H1 (cell line): ENCODE data around the gene HJURP. TPM values are rescaled to one million over a fixed set of nuclear protein-coding genes. Genes with fewer than 3 reads are reported as not detected.

Experiments
- CTCF ChIA-PET: fragments of 300-600 bp; sonication (Branson Sonifier 250); formaldehyde crosslinking; loops from one replicate; lab custom pipeline; 2021; ENCODE audit not compliant: partially characterized antibody; lab: Charles Lee
- POLR2A ChIA-PET: fragments of 300-600 bp; sonication (Branson Sonifier 250); formaldehyde crosslinking; loops from one replicate; lab custom pipeline; 2021; ENCODE audit warnings: inconsistent platforms; ENCODE audit not compliant: partially characterized antibody; lab: Charles Lee
- DNase-seq, 2 experiments: peaks; one replicate each; pipeline versions ENCODE4 v3.0.0 to v3.0.0-alpha.2; 2010 to 2022; ENCODE audit warnings: low spot score in 2 of 2, low read depth in 1 of 2, mixed read lengths in 1 of 2
- FAIRE-seq: peaks from 2 replicates; lab custom pipeline; 2011; peaks lifted over from hg19 to GRCh38; lab: Jason Lieb, UNC
- H2AFZ ChIP-seq: 2 replicates; pipeline ENCODE4 v1.8.1; 2012; ENCODE audit warnings: low read length, inconsistent platforms
- H2AK5ac ChIP-seq: 2 replicates; pipeline ENCODE4 v1.6.1; 2013; ENCODE audit warnings: low read depth, low read length
- H2BK120ac ChIP-seq: replicated peaks from 2 replicates; pipeline ENCODE3; 2013; ENCODE audit warnings: low read depth, low read length, inconsistent platforms
- H2BK12ac ChIP-seq: 2 replicates; pipeline ENCODE4 v1.6.1; 2013; ENCODE audit warnings: low read depth, low read length
- H2BK15ac ChIP-seq: 2 replicates; pipeline ENCODE4 v1.6.1; 2013; ENCODE audit warnings: low read length
- H2BK20ac ChIP-seq: 2 replicates; pipeline ENCODE4 v1.6.1; 2013; ENCODE audit warnings: low read length
- H2BK5ac ChIP-seq: 2 replicates; pipeline ENCODE4 v1.6.1; 2013; ENCODE audit warnings: low read depth, low read length
- H3K14ac ChIP-seq: 2 replicates; pipeline ENCODE4 v1.6.1; 2013; ENCODE audit warnings: inconsistent platforms; ENCODE audit not compliant: insufficient read length
- H3K18ac ChIP-seq: 2 replicates; pipeline ENCODE4 v1.6.1; 2013; ENCODE audit warnings: low read length; ENCODE audit errors: extremely low read depth
- H3K23ac ChIP-seq: 2 replicates; pipeline ENCODE4 v1.6.1; 2013; ENCODE audit warnings: inconsistent platforms; ENCODE audit not compliant: insufficient read length
- H3K23me2 ChIP-seq: 2 replicates; pipeline ENCODE4 v1.6.1; 2013; ENCODE audit warnings: low read depth, low read length
- H3K27ac ChIP-seq: 2 replicates; pipeline ENCODE4 v1.6.1; 2011; ENCODE audit warnings: low read depth, low read length, inconsistent platforms
- H3K27me3 ChIP-seq, 4 experiments: replicated peaks in 1 of 4; 1 replicate in 1 of 4; 2 replicates in 3 of 4; pipeline versions ENCODE4 v1.6.1 to v1.8.1; 2011 to 2013; ENCODE audit warnings: low read length in 3 of 4, mild to moderate bottlenecking in 3 of 4, inconsistent platforms in 2 of 4, mixed read lengths in 2 of 4, moderate library complexity in 1 of 4; ENCODE audit not compliant: control insufficient read depth in 3 of 4, insufficient read depth in 3 of 4; ENCODE audit errors: extremely low read depth in 1 of 4
- H3K36me3 ChIP-seq, 4 experiments: 2 replicates each; pipeline versions ENCODE4 v1.6.1 to v1.8.1; 2011 to 2013; ENCODE audit warnings: mild to moderate bottlenecking in 4 of 4, low read length in 3 of 4, moderate library complexity in 2 of 4, control low read depth in 1 of 4, inconsistent platforms in 1 of 4; ENCODE audit not compliant: insufficient read depth in 4 of 4, control insufficient read depth in 2 of 4
- H3K4ac ChIP-seq: replicated peaks from 2 replicates; pipeline ENCODE3; 2013; ENCODE audit warnings: low read length, low read depth, mixed read lengths, inconsistent platforms; ENCODE audit not compliant: insufficient read length
- H3K4me1 ChIP-seq, 4 experiments: replicated peaks in 1 of 4; 1 replicate in 1 of 4; 2 replicates in 3 of 4; pipeline versions ENCODE4 v1.6.1 to v1.8.1; 2011 to 2013; ENCODE audit warnings: low read length in 3 of 4, inconsistent platforms in 2 of 4, mixed read lengths in 1 of 4; ENCODE audit not compliant: insufficient read depth in 4 of 4, control insufficient read depth in 3 of 4
- H3K4me2 ChIP-seq, 2 experiments: 2 replicates each; pipeline versions ENCODE4 v1.6.1 to v1.8.1; 2011 to 2013; ENCODE audit warnings: low read depth in 2 of 2, low read length in 2 of 2, control low read depth in 1 of 2, inconsistent platforms in 1 of 2, mild to moderate bottlenecking in 1 of 2; ENCODE audit not compliant: insufficient read depth in 1 of 2
- H3K4me3 ChIP-seq, 4 experiments: fragments of 200-600, 300-600 bp in 1 of 4; sonication (generic), shearing (Covaris generic), sonication (Bioruptor Twin) in 1 of 4; 2 replicates each; pipeline versions ENCODE4 v1.5.1 to v1.8.1; 2011 to 2016; ENCODE audit warnings: low read length in 4 of 4, low read depth in 3 of 4, control low read depth in 2 of 4, inconsistent platforms in 2 of 4, mild to moderate bottlenecking in 2 of 4, mixed read lengths in 1 of 4, moderate library complexity in 1 of 4; ENCODE audit not compliant: insufficient read depth in 2 of 4; ENCODE audit errors: extremely low read depth in 1 of 4
- H3K56ac ChIP-seq: replicated peaks from 2 replicates; pipeline ENCODE3; 2013; ENCODE audit warnings: low read depth, mild to moderate bottlenecking, mixed read lengths, low read length, inconsistent platforms; ENCODE audit not compliant: insufficient read length
- H3K79me1 ChIP-seq: 2 replicates; pipeline ENCODE4 v1.6.1; 2013; ENCODE audit warnings: low read depth, low read length, control low read depth
- H3K79me2 ChIP-seq, 2 experiments: 2 replicates each; pipeline versions ENCODE4 v1.6.1 to v1.8.1; 2012 to 2013; ENCODE audit warnings: low read length in 2 of 2, mild to moderate bottlenecking in 2 of 2, inconsistent platforms in 1 of 2; ENCODE audit not compliant: insufficient read depth in 2 of 2, control insufficient read depth in 1 of 2
- H3K9ac ChIP-seq, 4 experiments: replicated peaks in 1 of 4; 1 replicate in 1 of 4; 2 replicates in 3 of 4; pipeline versions ENCODE4 v1.6.1 to v1.8.1; 2011 to 2013; ENCODE audit warnings: low read depth in 3 of 4, low read length in 3 of 4, control low read depth in 2 of 4, mild to moderate bottlenecking in 2 of 4, moderate library complexity in 2 of 4, inconsistent platforms in 1 of 4; ENCODE audit errors: extremely low read depth in 1 of 4
- H3K9me3 ChIP-seq, 2 experiments: 2 replicates each; pipeline versions ENCODE4 v1.6.1 to v1.8.1; 2012 to 2013; ENCODE audit warnings: mild to moderate bottlenecking in 2 of 2, moderate library complexity in 2 of 2, control low read depth in 1 of 2, inconsistent platforms in 1 of 2, low read depth in 1 of 2, low read length in 1 of 2, mixed read lengths in 1 of 2; ENCODE audit not compliant: insufficient read depth in 2 of 2
- H4K20me1 ChIP-seq, 2 experiments: replicated peaks in 1 of 2; 2 replicates each; pipeline versions ENCODE3 to v1.8.1; 2011 to 2013; ENCODE audit warnings: inconsistent platforms in 2 of 2, low read length in 2 of 2, mild to moderate bottlenecking in 1 of 2; ENCODE audit not compliant: insufficient read depth in 2 of 2, control insufficient read depth in 1 of 2
- H4K5ac ChIP-seq: 2 replicates; pipeline ENCODE4 v1.6.1; 2013; ENCODE audit warnings: low read length, low read depth, mixed read lengths, inconsistent platforms; ENCODE audit not compliant: insufficient read length
- H4K8ac ChIP-seq: 2 replicates; pipeline ENCODE4 v1.8.0; 2013; ENCODE audit warnings: mild to moderate bottlenecking, moderate library complexity, low read length, inconsistent platforms; ENCODE audit not compliant: insufficient read depth; ENCODE audit errors: extremely low read depth
- H4K91ac ChIP-seq: replicated peaks from 2 replicates; pipeline ENCODE3; 2013; ENCODE audit warnings: low read length, mixed read lengths, inconsistent platforms; ENCODE audit not compliant: insufficient read length
- ATF3 ChIP-seq: IDR thresholded peaks from 2 replicates; pipeline ENCODE4 v1.6.1; 2011; ENCODE audit warnings: low read depth, mild to moderate bottlenecking, low read length; ENCODE audit not compliant: insufficient read depth
- CTCF ChIP-seq, 3 experiments: IDR thresholded peaks; 1 replicate in 2 of 3; 2 replicates in 1 of 3; pipeline versions ENCODE4 v1.5.1 to v1.6.1; 2011; ENCODE audit warnings: low read length in 3 of 3, mild to moderate bottlenecking in 3 of 3, inconsistent platforms in 2 of 3, low read depth in 1 of 3, moderate library complexity in 1 of 3; ENCODE audit not compliant: insufficient read depth in 1 of 3; ENCODE audit errors: control extremely low read depth in 1 of 3
- RAD21 ChIP-seq, 2 experiments: IDR thresholded peaks in 1 of 2; conservative IDR thresholded peaks in 1 of 2; 2 replicates each; pipeline ENCODE4 v1.6.1; 2011; ENCODE audit warnings: low read depth in 2 of 2, low read length in 2 of 2, improper control_type of control experiment in 1 of 2, inconsistent platforms in 1 of 2, mild to moderate bottlenecking in 1 of 2, moderate library complexity in 1 of 2
- RNF2 ChIP-seq: fragments of 200-900, 300-1000 bp; sonication (generic); IDR thresholded peaks from 2 replicates; pipeline ENCODE4 v1.7.1; 2016; ENCODE audit warnings: borderline replicate concordance, low read depth, mild to moderate bottlenecking, antibody characterized with exemption, low read length; ENCODE audit not compliant: poor library complexity, severe bottlenecking; ENCODE audit errors: missing control alignments
- SIX5 ChIP-seq: IDR thresholded peaks from 2 replicates; pipeline ENCODE4 v1.6.1; 2011; ENCODE audit warnings: mild to moderate bottlenecking, low read depth, low read length
- WGBS, 2 experiments: shearing (Covaris generic) in 1 of 2; methylation state at CpG; one replicate each; pipeline versions ENCODE4 v1.1.6 to v1.1.7; 2013 to 2015; ENCODE audit warnings: low lambda C conversion rate in 2 of 2, mixed read lengths in 2 of 2, inconsistent platforms in 1 of 2, low coverage in 1 of 2, missing lambda C conversion rate in 1 of 2; ENCODE audit not compliant: insufficient replicate concordance in 2 of 2, insufficient coverage in 1 of 2, insufficient read length in 1 of 2; ENCODE audit errors: extremely low coverage in 1 of 2, missing lambda C conversion rate in 1 of 2; 5-methylcytosine and 5-hydroxymethylcytosine counted together
- polyA plus RNA-seq, 7 experiments: library from polyadenylated mRNA; depleted of rRNA in 3 of 7; stranded (reverse) in 5 of 7; unstranded in 2 of 7; fragments of >200 nt in 5 of 7; fragments of 200-250 nt in 2 of 7; gene quantifications; 1 replicate in 5 of 7; 2 replicates in 1 of 7; 4 replicates in 1 of 7; pipeline versions ENCODE4 v1.2.1 to v1.2.3, GENCODE V29; 2011 to 2013; ENCODE audit warnings: missing spikeins in 2 of 7, mixed read lengths in 2 of 7
- total RNA-seq: library from RNA; stranded (reverse); fragmentation: NEBNext Ultra II Directional; extraction: Animal tissue kit (Norgen Biotek cat#: 25700); gene quantifications from 2 replicates; pipeline ENCODE4 v1.2.1, GENCODE V29; 2021

HJURP gene
- total and polyA plus RNA-seq, 2 of the 8 experiments (the other 6 are each of a cell fraction or from before 2014, with no cell fraction given), result 49.3 to 60.5 TPM

DNA sequence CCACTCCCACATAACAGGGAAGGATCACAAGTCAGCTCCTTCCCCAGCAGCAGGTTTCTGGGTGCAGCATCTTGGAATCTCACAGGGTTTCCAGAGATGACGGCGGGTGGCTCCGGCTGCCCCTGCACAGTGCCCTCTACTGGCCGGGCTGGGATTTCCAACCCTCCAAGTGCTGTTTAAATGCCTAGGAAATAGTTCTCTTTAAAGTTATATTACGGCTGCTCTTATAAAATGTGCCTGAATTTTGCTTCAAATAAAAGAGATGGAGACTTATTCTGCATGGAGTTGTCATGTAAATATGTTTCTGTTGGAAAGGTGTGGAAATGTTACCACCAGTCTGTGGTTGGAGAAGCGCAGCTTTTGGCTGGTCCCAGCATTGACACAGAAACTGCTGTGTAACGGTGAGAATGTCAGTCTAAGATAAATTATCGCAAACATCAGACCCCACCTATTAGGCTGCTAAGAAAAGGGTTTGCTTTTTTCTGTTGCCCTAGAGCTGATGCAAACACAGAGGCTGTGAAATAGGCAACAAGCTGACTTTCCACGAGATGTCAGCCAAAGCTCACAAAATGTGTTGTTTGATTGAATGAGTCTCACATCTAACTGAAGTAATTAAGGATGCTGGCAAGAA lies 3.3 kb upstream of the HJURP start:
- peak; percentile 48 for FAIRE-seq

More for the DNA sequence above, 3.3 kb upstream of the HJURP start:
- Histone ChIP-seq H3K9ac (no peak overlapping the region), H4K91ac (no peak overlapping the region), H3K4ac (no peak overlapping the region), H3K56ac (no peak overlapping the region), H3K4me1 (peaks cover 0 to 5% (median 4%) of the 10 kb centered on the region in 4 experiments; a peak in 5 of 7 replicates), H3K79me1 (no peaks in the 10 kb centered on the region), H4K20me1 (peaks cover 2 to 3% of the 10 kb centered on the region in 2 experiments), H3K27ac (no peak overlapping the region), H3K9me3 (no peaks in the 10 kb centered on the region), H4K5ac (no peak overlapping the region), H2AK5ac (no peak overlapping the region), H3K23me2 (peaks cover 7% of the 10 kb centered on the region), H2BK120ac (no peak overlapping the region), H2BK12ac (no peak overlapping the region), H3K14ac (no peak overlapping the region), H3K4me2 (no peak overlapping the region), H2BK15ac (no peak overlapping the region), H2BK5ac (no peak overlapping the region), H3K36me3 (peaks cover 0 to 6% (median under 1%) of the 10 kb centered on the region in 4 experiments; a peak in 2 of 8 replicates), H3K27me3 (no peaks in the 10 kb centered on the region; a peak in 1 of 7 replicates), H3K4me3 (no peak overlapping the region), H3K79me2 (peaks cover 10 to 16% of the 10 kb centered on the region in 2 experiments), H2BK20ac (no peak overlapping the region), H4K8ac (no peak overlapping the region), H2AFZ (no peak overlapping the region; the same call in 1 of the 2 replicates), H3K18ac (no peak overlapping the region), H3K23ac (no peak overlapping the region)
- CTCF ChIA-PET, result interaction anchor here (0.6 to 3.1 kb wide), 23 partner anchors 8 to 1283 kb away, joined by 3 to 24 read pairs (median 3); partner anchors contain the start of genes MSL3B and TRPM8
- peak in 1 of 2 experiments; percentile 89 for DNase-seq
- POLR2A ChIA-PET, result interaction anchor here (0.6 to 1.2 kb wide), 2 partner anchors 10 to 1962 kb away, joined by 3 to 4 read pairs; no protein-coding TSS in a partner anchor
- WGBS, 2 experiments, result 63% methylated on average over 9 of the region's 9 CpGs; no CpG with 5 or more reads in 1 of the 2 experiments
- TF ChIP-seq RNF2, result no peak
- no peak for TF ChIP-seq SIX5
- TF ChIP-seq ATF3, result 0 out of 2 replicates have a peak, but pooled peaks have one; percentile 30
- peak; percentile 7 to 43; a peak in 3 of 4 replicates for TF ChIP-seq RAD21 (IDR thresholded peaks at IDR 0.05 in 1 of 2, conservative IDR thresholded peaks at IDR 0.05 in 1 of 2; ENCODE audit: low read depth in 2 of 2, low read length in 2 of 2)
- TF ChIP-seq CTCF (IDR thresholded peaks at IDR 0.05; ENCODE audit: control extremely low read depth in 1 of 3, insufficient read depth in 1 of 3, low read depth in 1 of 3, low read length in 3 of 3), result peak; percentile 76 to 78 (median 77)
